GM12892 (cell line): Measurements from ENCODE around the gene LMF1.
A peak's percentile ranks its signal among the peaks of the same experiment; 100 is the strongest.

Source experiments
- DNase-seq: peaks from one replicate; pipeline ENCODE4 v3.0.0; 2011; ENCODE audit not compliant: insufficient read length
- FAIRE-seq: peaks from 2 replicates; lab custom pipeline; 2011; peaks lifted over from hg19 to GRCh38; lab: Jason Lieb, UNC
- POLR2A ChIP-seq: IDR thresholded peaks from 2 replicates; pipeline ENCODE4 v1.6.1; 2011; ENCODE audit warnings: low read depth, low read length, control low read depth
- POLR2AphosphoS5 ChIP-seq: IDR thresholded peaks from 2 replicates; pipeline ENCODE4 v1.6.1; 2011; ENCODE audit warnings: low read depth, low read length, control low read depth
- TAF1 ChIP-seq: IDR thresholded peaks from 2 replicates; pipeline ENCODE4 v1.6.1; 2011; ENCODE audit warnings: low read depth, mild to moderate bottlenecking, control low read depth, low read length, borderline replicate concordance

The LMF1 gene

DNA sequence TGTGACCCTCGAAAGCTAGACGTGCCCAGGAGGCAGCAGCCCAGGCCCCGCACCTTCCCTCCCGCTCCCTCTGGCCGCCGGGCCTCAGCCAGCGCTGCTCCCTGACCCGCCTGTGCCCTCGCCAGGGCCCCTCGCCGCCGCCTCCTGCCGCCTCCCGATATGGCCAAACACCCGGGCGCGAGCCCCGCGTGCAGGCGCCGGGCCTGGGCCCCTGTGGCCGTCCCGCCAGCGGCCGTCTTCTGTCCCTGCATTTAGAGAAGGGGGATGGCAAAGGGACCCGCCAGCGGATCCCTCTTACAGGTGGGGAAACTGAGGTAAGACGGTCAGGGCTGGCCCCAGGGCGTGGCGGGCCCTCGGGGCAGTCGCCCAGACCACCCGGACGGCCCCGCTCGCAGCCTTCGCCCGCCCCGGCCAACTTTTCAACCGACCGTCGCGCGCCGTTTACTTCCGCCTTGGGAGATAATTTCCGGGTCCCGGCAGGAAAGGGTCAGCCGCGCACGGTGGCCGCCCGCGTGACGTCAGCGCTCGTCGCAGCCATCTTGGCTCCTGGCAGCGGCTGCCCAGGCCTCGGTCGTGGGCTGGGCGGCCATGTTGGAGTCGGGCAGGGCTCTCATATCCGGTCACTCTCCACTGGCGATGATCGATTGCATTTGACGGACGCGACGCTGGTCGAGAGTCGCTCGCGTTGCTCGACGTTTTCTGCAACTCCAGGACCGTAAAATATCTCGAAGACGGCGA is 163.3 kb downstream of the LMF1 start:
- TF ChIP-seq POLR2AphosphoS5 (peak; percentile 77), POLR2A (peak; percentile 84; the same call in 1 of the 2 replicates), TAF1 (peak; percentile 44; the same call in 1 of the 2 replicates)
- DNase-seq: peak; percentile 99
- peak; percentile 96 for FAIRE-seq

DNA sequence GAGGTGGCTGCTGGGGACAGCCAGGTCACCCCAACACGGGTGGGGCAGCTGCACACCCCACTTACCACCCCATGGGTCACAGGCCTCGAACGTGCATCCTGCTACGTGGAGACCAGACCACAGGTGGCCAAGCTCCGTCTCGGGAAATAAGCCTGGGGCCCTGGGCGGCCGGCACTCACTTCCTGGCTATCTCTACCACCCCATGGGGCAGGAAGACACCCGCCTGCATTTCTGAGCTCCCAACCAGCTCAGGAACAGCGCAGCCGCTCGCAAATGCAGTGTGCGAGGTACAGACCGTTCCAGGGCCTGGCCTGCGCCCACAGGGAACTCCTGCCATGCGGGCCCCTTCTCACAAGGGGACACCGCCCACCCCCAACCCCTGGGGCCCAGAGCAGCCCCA is 165.3 kb downstream of the LMF1 start:
- TF ChIP-seq POLR2A (no peak), POLR2AphosphoS5 (no peak), TAF1 (no peak)
- DNase-seq (no peak), FAIRE-seq (no peak)

DNA sequence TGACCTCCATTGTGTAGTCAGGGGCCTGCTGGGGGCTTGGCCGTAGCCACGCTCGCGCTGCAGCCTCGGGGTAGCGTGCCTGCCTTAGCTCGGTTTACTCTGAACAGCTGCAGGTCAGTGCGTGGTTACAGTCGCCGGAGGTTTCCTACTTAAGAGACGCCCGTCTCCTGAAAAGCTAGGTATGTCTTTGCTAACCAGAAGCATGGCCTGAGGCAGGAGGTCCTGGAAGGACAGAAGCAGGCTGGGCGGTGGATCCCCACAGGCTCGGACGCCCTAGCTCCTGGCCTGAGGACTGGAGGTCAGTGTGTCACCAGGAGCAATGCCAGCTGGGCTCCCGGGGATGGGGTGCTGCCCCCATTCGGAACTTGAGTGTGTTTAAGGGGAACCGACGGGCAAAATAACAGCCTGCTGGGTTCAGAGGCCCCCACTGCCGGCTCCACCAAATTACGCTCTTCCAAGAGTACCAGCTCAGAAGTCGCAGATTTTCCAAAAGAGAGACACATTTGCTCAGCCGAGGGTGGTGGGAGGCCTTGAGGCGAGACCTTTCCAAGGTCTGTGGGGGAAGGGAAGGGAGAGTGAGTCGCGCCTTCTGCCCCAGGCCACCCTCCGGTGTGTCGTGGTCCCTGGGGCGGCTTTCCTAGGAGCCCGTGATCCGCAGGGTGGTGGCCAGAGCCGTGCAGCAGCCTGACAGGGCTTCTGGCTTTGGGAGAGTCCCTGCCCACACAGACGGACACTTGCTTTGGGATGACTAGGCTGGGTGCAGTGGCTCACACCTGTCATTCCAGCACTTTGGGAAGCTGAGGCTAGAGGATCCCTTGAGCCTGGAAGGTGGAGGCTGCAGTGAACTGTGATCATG is 166.4 kb downstream of the LMF1 start:
- DNase-seq: no peak
- TF ChIP-seq POLR2AphosphoS5: no peak
- TF ChIP-seq TAF1: no peak
- TF ChIP-seq POLR2A: no peak
- no peak for FAIRE-seq

DNA sequence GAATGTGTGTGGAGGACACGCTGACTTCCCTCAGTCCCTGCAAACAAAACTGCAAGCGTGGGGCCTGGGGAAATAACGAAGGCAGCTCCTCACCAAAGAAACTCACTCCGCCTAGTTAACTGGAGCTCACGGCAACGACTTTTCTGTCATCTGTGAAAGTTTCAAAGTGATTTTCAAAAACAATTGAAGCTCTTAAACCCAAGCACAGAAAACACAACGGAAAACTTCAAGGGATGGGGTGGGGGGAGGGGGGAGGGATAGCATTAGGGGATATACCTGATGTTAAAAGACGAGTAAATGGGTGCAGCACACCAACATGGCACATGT is 167.1 kb downstream of the LMF1 start:
- no peak for DNase-seq
- FAIRE-seq: no peak
- no peak for TF ChIP-seq POLR2AphosphoS5
- TF ChIP-seq TAF1: no peak
- no peak for TF ChIP-seq POLR2A
